D721Med (cell line): ENCODE results near the gene PMPCA.
"Not testable (repeated sequence)": the region's sequence is repeated elsewhere in the genome, so short reads cannot be mapped to it uniquely, and the experiment has no call there.

Source experiments
- DNase-seq: peaks from one replicate; pipeline ENCODE4 v3.0.0; 2011; ENCODE audit warnings: low spot score; ENCODE audit not compliant: insufficient read length
- FAIRE-seq: peaks from 2 replicates; lab custom pipeline; 2011; peaks lifted over from hg19 to GRCh38; lab: Jason Lieb, UNC
- CTCF ChIP-seq: IDR thresholded peaks from 2 replicates; pipeline ENCODE4 v1.5.1; 2012; ENCODE audit warnings: mild to moderate bottlenecking, control low read depth; ENCODE audit not compliant: insufficient read depth; ENCODE audit errors: missing control alignments

PMPCA gene

GRCh38 chr9:136405481-136405880 lies 5.0 kb upstream of the PMPCA start:
- DNase-seq (no peak), FAIRE-seq (no peak)
- TF ChIP-seq CTCF: no peak

GRCh38 chr9:136405904-136406303 lies 4.6 kb upstream of the PMPCA start:
- not testable (repeated sequence) for FAIRE-seq, DNase-seq

- DNase-seq, FAIRE-seq: not testable (repeated sequence)
Measured at GRCh38 chr9:136407061-136407460, 3.4 kb upstream of the PMPCA start.

GRCh38 chr9:136407911-136408310 lies 2.5 kb upstream of the PMPCA start:
- FAIRE-seq: no peak
- no peak for DNase-seq

GRCh38 chr9:136409557-136410455 lies 652 bp upstream of the PMPCA start:
- FAIRE-seq: no peak
- no peak for DNase-seq

More at GRCh38 chr9:136407911-136408310, 2.5 kb upstream of the PMPCA start:
- TF ChIP-seq CTCF: no peak

GRCh38 chr9:136411378-136411777 lies 920 bp downstream of the PMPCA start:
- DNase-seq: no peak

More at GRCh38 chr9:136409557-136410455, 652 bp upstream of the PMPCA start:
- no peak for TF ChIP-seq CTCF

GRCh38 chr9:136412962-136413361 lies 2.5 kb downstream of the PMPCA start:
- TF ChIP-seq CTCF: no peak
- FAIRE-seq (no peak), DNase-seq (no peak)

More at GRCh38 chr9:136411378-136411777, 920 bp downstream of the PMPCA start:
- FAIRE-seq: no peak
- no peak for TF ChIP-seq CTCF

- no peak for TF ChIP-seq CTCF
- no peak for FAIRE-seq
- DNase-seq: no peak
Measured at GRCh38 chr9:136416427-136416826, 6.0 kb downstream of the PMPCA start.
